NCI-H187 (cell line): ENCODE results near the gene SPACA9.

Experiments
- DNase-seq, 2 experiments: peaks; one replicate each; lab custom pipeline; 2025; lab: John Stamatoyannopoulos, UW

The SPACA9 gene

DNA sequence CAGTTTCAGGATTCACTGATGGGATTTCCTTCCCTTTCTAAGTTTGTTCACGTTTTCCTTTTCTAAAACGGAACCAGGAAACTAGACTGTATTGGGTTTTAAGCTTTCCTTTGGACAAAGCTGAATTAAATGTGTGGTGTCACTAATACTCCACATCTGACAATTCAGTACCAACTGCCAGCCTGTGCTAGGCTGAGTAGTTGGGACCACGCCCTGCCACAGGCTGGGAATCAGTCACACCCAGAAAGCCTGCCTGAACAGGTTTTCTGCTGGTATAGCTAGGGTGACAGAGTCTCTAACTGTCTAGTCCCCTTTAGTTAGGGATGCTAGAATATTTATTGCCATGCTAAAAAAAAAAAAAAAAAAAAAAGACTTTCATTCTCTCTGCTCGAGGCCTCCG, 15.6 kb downstream of the SPACA9 start:
- DNase-seq: no peak

DNA sequence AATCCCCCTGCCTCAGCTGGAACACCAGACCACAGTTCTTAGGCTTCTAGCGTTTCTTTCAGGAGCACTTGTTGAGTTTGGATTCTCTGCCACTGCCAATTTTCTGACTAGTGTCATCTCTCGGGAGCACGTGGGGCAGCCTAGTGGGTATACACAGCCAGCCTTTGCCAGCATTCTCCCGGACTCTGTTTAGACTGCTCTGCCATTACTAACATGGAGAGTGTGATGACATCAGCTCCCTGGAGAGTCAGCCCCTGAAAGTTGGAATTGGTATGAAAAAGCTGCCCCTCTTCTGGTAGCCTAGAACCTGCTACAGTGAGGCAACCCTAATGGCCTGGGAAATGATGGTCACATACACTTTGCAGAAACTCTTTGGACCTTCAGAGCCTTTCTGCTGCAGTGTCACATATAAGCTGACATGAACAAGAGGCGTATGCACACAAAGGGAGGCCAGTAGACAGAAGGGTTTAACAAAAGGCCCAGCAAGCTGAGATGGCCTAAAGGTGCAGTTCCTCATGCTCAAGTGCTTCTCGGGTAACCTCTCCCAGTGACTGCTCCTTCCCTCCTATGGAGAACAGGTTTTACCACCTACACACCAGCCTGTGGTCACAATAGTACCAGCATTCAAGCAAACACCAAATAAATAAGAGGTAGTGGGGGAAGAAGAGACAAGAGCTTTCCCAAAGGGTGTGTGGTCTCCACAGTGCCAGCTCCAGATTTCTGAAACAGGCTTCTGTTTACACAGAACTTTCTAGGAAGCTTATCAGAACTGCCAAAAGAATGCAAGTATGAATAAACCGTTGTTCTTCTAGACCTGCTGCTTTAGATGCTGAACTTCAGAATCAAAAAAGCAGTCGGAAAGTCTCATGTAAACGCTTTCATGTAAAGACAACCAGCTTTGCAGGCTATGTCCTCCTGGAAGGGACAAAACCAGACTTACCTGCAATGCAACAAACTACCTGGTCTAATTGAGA, 16.5 kb downstream of the SPACA9 start:
- DNase-seq: no peak

DNA sequence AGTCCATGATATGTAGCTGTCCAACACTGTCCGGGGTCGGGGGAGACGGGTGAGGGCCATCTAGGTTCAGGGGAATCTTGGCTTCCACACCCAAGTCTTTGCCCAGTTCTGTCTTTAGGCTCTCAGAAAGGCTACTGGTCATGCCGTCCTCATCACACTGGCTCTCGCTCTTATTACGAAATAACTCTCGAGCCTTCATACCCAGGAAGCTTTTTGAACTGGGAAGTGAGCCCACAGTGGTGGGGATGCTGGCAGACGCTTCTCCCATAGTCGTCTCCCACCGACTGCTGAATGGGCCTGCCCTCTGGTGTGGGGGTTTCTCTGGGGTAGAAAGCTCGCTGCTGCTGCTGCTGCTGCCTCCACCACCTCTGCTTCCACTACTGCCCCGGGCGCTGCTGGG, 17.6 kb downstream of the SPACA9 start:
- no peak for DNase-seq

- no peak for DNase-seq
Observed at GRCh38 chr9:132896906-132897305, 18.2 kb downstream of the SPACA9 start.

- no peak for DNase-seq
Observed at GRCh38 chr9:132898051-132898450, 19.4 kb downstream of the SPACA9 start.

DNA sequence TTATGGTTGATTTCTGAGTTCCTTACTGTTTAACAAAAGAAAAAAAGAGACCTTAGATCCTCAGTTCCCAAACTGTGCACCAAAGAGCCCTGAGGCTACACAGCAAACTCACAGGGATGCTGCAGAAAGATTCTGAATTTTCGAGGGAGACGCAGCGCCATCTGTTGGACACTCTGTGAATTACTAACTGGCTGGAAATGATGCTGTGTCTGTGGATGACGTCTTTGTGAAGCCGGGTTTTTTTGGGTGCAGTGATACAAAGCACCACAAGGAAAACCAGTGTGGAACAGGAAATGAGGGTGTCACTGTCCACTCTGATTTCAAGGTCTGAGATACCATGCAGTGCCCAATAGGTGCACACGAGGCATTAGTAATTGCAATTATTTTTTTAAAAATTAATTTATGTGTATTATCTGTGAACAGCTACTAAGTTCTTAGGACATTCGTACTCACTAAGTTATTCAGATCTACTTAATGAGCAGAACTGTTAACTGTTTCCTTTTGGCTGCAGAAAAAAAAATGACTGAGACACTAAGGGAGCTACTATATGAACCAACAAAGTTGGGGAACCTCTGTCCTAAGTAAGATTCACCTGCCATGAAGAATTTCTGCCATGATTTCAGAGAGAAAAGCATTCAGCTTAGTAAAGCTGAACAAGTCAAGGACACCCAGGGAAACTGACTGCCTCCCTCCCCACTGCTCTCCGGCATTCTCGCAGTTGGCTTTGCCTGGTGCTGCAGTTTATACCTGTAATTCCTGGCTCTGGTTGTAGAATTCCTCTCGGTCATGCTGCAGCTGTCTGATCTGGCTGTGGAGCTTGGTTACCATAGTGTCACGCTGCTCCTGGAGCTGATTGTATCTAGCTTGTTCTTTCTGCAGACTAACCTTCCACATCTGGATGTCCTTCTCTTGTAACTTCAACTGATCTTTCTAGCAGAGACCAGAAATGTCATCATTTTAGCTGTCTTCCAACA, 23.4 kb downstream of the SPACA9 start:
- DNase-seq: peak in 1 of 2 experiments; percentile 4

DNA sequence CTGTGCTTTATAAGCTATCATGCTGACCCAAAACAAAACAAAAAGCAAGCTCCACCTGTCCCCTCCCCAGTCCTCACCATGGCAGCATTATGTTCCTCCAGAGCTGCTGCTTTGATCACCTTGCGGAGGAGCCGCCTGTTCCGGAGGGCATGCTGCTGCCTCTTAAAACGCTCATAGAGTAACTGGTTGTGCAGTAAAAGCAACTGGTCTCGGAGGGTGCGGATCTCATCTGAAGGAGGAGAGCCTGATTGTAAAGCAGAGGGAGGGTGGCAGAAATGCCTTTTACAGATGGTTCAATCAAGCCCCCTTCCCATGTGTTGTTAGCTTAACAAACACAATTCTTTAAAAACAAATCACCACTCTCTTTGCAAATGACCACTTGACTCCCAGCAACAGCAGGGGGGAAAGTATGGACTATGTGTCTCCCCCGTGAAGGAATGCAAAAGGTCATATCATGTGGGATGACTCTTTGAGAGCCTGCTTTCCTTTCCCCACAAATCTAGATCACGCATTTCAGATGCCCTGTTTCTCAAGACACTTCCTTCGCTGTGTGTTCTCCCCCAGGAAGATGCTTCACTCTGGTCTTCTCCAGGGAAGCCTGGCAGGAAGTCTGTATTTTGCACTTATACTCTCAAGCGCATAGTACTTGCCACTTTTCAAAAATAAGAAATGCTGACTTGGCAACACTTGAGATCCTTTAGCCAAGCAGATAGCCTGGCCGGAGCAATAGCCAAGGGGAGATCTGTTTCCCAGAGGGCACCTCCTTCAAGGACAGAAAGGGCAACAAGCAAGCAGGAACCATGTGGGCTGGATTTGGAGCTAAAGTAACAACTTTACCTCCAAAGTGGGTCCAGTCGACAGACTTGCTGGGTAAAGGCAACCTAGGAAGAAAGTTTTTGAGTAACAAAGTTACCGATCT, 25.1 kb downstream of the SPACA9 start:
- DNase-seq: no peak

DNA sequence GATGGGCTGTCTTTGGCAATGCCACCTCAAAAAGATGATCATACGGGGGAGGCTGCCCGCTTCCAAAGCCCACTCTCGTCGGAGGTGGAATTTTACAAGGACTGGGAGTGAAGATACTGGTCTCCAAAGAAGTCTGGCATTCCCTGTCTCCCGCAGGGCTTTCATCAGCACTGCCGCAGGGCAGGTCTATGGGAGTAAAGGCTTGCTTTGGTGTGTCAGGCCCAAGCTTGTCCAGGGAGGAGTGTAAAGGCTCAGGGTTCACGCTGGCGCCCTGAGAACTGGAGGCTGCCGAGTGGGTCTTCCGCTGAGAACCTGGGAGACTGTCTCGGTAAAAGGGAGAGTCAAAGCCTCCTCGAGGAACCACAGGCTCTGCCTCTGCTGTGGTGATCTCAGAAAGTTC, 27.0 kb downstream of the SPACA9 start:
- no peak for DNase-seq

DNA sequence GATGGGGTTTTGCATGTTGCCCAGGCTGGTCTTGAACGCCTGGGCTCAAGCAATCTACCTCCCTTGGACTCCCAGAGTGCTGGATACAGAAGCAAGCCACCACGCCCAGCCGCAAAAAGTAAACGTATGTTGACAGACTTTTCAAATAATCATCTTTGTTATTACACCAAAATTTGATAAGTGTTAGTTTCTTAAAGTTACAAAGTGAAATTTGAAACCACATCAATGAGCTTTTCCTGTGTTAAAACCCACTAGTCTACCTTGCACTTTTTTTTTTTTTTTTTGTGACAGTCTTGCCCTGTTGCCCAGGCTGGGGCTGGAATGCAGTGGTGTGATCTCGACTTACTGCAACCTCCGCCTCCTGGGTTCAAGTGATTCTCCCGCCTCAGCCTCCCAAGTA, 29.9 kb downstream of the SPACA9 start:
- no peak for DNase-seq

DNA sequence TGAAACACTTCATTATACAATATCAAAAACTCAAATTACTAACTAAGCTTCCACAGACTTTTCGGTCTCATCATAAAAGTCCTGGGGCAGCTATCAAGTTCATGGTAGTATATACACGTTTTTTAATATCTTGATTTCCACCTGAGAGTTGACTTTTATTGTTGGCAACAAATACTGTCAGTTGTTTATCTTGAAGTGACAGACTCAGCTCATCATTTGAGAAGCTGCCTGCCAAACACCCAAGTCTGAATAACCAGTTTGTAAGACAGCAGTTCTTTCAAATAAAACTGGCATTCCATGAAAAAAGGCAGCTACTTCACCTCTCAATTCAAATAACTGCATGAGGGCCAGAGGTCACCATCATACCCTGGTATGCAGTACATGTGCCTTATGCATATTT, 30.6 kb downstream of the SPACA9 start:
- DNase-seq: no peak

DNA sequence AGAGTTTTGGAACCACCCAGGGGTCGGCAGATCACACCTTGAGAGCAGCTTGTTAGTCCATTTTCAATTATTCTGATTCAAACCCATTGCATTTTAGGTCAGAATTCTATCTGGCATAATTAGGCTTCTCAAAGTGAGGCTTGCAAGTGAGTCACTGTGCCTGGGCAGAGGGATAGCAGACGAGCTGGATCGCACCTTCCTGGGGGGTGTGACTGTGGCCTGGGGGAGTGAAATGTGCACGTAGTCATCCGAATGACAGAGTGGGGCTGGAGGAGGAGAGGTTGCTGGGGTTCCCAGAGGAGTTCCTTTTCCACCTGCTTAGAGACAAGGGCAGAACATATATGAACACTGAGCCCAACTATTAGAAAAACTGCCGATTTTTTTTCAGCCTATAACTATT, 31.7 kb downstream of the SPACA9 start:
- no peak for DNase-seq

DNA sequence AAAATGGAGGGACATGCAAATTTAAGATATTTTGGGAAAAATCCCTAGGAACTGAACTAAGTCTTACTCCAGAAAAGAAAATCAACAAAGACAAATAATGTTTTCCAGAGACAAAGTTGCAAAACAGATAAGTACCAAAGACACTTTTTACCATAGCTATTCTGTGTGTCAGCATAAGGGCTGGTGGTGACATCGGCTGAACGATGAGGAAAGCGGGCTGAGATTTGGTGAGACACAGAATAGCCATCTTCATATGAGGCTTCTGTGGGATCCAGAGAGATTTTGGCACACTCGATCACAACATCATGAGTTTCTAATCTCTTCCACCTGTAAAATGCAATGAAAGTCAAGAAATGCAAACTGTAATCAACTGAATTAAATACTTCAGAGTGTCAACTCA, 33.4 kb downstream of the SPACA9 start:
- no peak for DNase-seq

- no peak for DNase-seq
Observed at GRCh38 chr9:132914924-132915323, 36.2 kb downstream of the SPACA9 start.

GRCh38 chr9:132919614-132920268, 41.0 kb downstream of the SPACA9 start:
- DNase-seq: no peak

GRCh38 chr9:132923346-132923902, 44.7 kb downstream of the SPACA9 start:
- no peak for DNase-seq

GRCh38 chr9:132927704-132928103, 49.0 kb downstream of the SPACA9 start:
- no peak for DNase-seq

DNA sequence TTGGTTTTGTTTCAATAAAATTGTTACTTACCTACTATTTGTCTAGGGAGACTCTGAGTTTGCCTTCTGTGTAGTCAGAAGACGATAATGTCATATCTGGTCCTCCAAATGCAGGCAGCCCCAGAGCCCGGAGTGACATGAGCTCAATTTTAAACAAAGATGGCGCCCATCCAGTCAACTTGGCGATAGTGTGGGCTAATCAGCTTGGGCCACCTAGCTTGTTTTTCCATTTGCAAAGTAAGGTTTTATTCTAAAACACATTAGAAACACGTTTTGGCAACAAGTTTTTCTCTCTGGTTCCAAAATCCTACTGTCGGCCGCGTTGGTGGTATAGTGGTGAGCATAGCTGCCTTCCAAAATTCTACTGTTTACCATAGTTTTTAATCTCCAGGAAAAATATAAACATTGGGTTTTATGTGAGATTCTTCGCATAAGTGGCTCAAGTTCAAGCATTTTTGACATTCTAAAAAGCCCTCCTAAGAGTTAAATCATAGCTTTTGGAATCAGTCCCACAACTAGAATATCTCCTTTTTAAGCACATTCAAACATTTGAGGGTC, 52.6 kb downstream of the SPACA9 start:
- no peak for DNase-seq

GRCh38 chr9:132935026-132935425, 56.3 kb downstream of the SPACA9 start:
- no peak for DNase-seq

GRCh38 chr9:132937463-132937901, 58.8 kb downstream of the SPACA9 start:
- no peak for DNase-seq

DNA sequence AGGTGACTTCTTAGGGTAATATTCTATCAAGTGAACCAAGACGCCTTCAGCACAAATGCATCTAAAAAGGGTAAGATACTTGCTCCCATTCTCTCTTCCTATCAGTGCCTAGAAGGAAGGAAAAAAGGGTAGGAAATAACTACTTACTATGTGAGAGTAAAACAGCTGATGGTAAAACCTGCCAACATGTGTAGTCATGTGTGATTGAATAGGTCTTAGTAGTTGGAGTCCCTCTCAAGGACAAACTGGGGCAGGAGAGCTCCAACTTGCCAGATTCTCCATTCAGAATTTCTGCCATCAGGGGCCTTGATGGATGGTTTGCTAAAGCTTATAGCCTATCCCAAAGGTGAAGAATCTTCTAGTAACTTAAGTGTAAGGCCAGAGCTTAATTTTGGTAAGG, 60.5 kb downstream of the SPACA9 start:
- DNase-seq: no peak
